ENCODE results near the gene KHDRBS2. TPM values are rescaled to one million over a fixed set of nuclear protein-coding genes. Genes with fewer than 3 reads are reported as not detected.
A peak's percentile ranks its signal among the peaks of the same experiment; 100 is the strongest.

The KHDRBS2 gene
- total and polyA plus RNA-seq, 7 donors = 0.16 to 0.69 (median 0.36) TPM; not detected in 2

DNA sequence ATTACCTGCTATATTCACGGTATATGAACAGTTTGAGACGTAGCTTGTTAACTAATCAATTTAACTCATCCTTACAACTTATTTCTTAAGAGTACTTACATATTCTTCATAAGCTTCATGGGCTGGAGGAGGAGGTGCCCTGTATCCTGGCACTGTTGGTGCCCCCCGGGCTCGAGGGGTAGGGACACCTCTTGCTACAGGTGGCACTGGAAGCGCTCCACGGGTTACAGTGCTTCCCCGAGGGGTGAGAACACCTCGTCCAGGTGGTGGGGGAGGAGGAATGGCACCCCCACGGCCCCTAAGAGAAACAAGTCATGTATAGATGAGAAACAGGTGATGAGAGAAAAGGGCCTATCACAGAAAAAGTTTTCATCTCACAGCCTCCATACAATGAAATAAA lies 391.5 kb downstream of the KHDRBS2 start:
- no peak overlapping the region for H3K27ac ChIP-seq
- intact Hi-C loops (cut with DNase I) = no loop called here
- H3K27me3 ChIP-seq = no peaks in the 10 kb centered on the region
- TF ChIP-seq POLR2A (IDR thresholded peaks at IDR 0.05) (no peak), POLR2AphosphoS5 (IDR thresholded peaks at IDR 0.05) (no peak), CTCF (IDR thresholded peaks at IDR 0.05) (no peak), EP300 (IDR thresholded peaks at IDR 0.05) (no peak)
- no peak overlapping the region for H3K4me3 ChIP-seq
- no peaks in the 10 kb centered on the region for H3K9me3 ChIP-seq
- no peaks in the 10 kb centered on the region for H3K36me3 ChIP-seq
- peak; percentile 50 for DNase-seq
- H3K4me1 ChIP-seq = no peaks in the 10 kb centered on the region
- WGBS, 2 donors = 88 to 90% methylated on average over 9 of the region's 9 CpGs

DNA sequence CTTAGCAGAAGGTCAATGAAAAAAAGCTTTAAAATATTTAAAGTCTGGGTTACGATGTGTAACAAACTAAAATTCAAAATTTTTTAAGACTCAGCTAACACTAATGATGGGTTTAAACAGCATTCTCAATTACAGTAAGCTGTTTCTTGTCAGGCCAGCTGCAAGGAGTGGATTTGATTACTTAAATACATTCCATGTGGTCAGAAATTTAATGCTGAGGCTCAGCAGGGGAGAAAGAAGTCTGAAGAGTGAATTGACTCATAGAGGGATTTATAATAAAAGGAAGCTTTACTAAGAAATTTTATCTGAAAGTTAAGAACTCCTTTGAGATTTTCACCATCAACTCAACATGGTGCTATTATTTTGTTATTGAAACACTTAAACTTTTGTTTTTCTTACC lies 398.6 kb downstream of the KHDRBS2 start:
- TF ChIP-seq EP300 (IDR thresholded peaks at IDR 0.05) = no peak
- TF ChIP-seq CTCF (IDR thresholded peaks at IDR 0.05) = no peak
- no peak for TF ChIP-seq POLR2A (IDR thresholded peaks at IDR 0.05)
- no peak for TF ChIP-seq POLR2AphosphoS5 (IDR thresholded peaks at IDR 0.05)
- intact Hi-C loops (cut with DNase I) = no loop called here
- 68 to 88% methylated on average over 1 of the region's 1 CpG for WGBS, 2 donors
- no peak overlapping the region for H3K4me3 ChIP-seq
- no peaks in the 10 kb centered on the region for H3K36me3 ChIP-seq
- no peaks in the 10 kb centered on the region for H3K27me3 ChIP-seq
- no peaks in the 10 kb centered on the region for H3K4me1 ChIP-seq
- H3K27ac ChIP-seq = no peak overlapping the region
- no peaks in the 10 kb centered on the region for H3K9me3 ChIP-seq
- no peak for DNase-seq

GRCh38 chr6:61886608-61887259 lies 399.3 kb downstream of the KHDRBS2 start:
- Histone ChIP-seq H3K36me3 (no peaks in the 10 kb centered on the region), H3K4me1 (no peaks in the 10 kb centered on the region), H3K9me3 (no peaks in the 10 kb centered on the region), H3K27me3 (no peaks in the 10 kb centered on the region), H3K4me3 (no peak overlapping the region), H3K27ac (no peak overlapping the region)
- intact Hi-C loops (cut with DNase I) = no loop called here
- no peak for TF ChIP-seq POLR2A (IDR thresholded peaks at IDR 0.05)
- no peak for TF ChIP-seq POLR2AphosphoS5 (IDR thresholded peaks at IDR 0.05)
- TF ChIP-seq CTCF (IDR thresholded peaks at IDR 0.05) = no peak
- WGBS, 2 donors = 86 to 89% methylated on average over 1 of the region's 1 CpG
- no peak for DNase-seq

- TF ChIP-seq CTCF (IDR thresholded peaks at IDR 0.05) = no peak
- no peak for TF ChIP-seq POLR2A (IDR thresholded peaks at IDR 0.05)
- TF ChIP-seq EP300 (IDR thresholded peaks at IDR 0.05) = no peak
- TF ChIP-seq POLR2AphosphoS5 (IDR thresholded peaks at IDR 0.05) = no peak
- H3K36me3 ChIP-seq = no peaks in the 10 kb centered on the region
- no peak overlapping the region for H3K27ac ChIP-seq
- intact Hi-C loops (cut with DNase I) = no loop called here
- 92 to 93% methylated on average over 15 of the region's 15 CpGs for WGBS, 2 donors
- no peaks in the 10 kb centered on the region for H3K4me1 ChIP-seq
- H3K9me3 ChIP-seq = no peaks in the 10 kb centered on the region
- no peak overlapping the region for H3K4me3 ChIP-seq
- DNase-seq = peak; percentile 45
- H3K27me3 ChIP-seq = no peaks in the 10 kb centered on the region
These were observed 416.2 kb downstream of the KHDRBS2 start for GRCh38 chr6:61869632-61870400.
